GM10847 (cell line): ENCODE results near the gene ABCC4.

Experiments used
- POLR2A ChIP-seq: IDR thresholded peaks from 2 replicates; pipeline ENCODE4 v1.6.1; 2011; ENCODE audit not compliant: insufficient read length; ENCODE audit errors: extremely low read depth

The ABCC4 gene

DNA sequence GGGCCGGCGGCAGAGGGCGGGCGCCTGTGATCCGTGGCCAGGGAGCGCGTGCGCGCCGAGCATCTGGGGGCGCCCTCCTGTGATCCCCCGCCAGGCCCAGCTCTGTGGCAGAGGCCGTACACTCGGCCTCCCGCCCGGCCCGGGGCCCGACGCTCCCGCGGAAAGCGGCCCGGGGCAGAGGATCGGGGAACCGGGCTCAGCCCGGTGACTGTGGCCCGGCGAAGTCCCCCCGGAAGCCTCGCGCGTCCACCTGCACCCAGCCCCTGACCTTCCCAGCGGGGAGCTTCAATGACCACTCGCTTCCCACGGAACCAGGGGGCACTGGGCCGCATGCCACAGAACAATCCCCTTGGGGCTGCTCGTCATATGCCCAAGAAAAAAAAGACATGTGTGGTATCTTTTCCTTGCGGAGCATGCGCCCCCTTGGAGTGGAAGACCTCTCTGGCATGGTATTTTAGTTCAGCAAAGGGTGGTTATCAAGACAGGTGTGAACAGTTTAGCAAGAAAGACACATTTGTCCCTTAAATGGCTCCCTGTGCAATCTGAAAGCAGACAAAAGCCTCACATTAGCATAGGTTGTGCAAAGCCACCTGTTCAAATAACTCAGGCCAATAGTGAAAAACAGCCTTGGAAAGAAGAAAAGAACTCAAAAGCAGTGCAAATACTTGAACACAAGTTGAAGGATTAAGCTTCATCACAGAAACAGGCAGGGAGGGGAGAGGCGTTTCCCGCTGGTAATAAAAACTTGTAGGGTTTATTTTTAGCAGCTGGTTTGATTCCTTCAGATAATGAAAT lies 298.0 kb downstream of the ABCC4 start:
- TF ChIP-seq POLR2A, result no peak

DNA sequence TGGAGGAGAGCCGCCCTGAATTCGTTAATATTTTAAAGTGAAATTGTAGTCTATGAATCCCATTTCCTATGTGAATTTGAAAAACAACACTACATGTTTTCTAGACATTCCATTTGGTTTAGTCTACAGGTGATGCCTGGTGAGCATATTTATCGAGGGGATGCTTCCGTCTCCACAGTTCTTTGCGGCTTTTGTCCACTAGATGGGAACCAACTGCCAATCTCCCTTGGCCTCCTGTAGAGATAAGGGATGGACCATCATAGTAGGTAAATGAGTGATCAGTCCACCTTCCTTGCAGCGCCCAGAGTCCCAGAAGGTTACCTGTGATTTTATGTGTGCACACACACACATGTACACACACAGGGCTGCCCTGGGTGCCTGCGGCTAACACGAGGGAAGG lies 299.1 kb downstream of the ABCC4 start:
- no peak for TF ChIP-seq POLR2A

DNA sequence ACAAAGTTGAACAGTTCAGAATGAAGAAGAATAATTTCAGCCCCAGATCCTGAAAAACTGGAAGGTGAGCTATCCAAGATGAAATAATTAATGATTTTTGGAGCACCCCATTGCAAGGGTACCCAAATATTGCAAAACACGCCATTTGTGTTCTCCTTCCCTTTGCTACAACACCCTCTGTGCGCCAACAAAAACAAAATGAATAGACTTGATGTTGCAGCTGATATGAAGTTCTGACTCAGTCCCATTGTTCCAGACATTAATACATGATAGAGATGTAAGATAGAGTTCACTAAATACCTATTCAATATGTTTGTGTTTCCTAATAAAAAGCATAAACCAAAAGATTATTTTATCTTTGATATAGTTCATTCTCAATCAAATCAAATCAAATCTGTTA lies 301.4 kb downstream of the ABCC4 start:
- TF ChIP-seq POLR2A, result no peak

DNA sequence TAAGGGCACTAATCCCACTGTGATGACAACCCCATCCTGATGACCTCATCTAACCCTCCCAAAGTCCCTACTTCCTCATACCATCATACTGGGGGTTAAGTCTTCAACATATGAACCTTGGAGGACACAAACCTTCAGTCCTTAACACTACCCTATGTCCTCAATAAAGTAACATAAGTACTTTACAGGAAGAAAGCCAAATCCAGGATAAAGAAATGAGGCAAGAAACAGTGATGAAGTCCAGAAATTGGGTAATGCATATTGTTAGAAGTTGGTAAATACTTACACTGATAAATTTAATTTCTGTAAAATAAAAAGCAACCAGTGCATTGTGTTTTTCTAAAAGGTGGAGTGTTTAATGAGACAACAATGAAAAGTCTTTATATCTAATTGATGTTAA lies 304.1 kb downstream of the ABCC4 start:
- no peak for TF ChIP-seq POLR2A

DNA sequence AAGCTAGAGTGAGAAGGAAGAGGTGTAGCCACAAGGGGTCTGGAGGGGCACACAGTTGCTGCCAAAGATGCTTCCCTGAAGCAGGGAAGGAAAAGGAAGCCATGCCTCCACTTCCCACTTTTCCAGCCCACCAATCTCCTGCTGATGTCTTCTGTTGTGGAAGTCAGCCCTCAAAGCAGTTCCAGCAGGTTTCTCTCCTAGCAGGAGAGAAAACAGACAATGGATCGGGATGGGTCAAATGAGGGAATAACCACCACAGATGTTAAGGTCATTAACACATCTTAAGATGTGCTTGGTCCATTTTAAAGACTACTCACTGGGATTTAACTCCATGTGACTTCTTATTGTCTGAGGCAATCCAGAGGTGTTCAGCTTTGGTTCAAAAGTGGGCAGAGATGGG lies 304.8 kb downstream of the ABCC4 start:
- no peak for TF ChIP-seq POLR2A

DNA sequence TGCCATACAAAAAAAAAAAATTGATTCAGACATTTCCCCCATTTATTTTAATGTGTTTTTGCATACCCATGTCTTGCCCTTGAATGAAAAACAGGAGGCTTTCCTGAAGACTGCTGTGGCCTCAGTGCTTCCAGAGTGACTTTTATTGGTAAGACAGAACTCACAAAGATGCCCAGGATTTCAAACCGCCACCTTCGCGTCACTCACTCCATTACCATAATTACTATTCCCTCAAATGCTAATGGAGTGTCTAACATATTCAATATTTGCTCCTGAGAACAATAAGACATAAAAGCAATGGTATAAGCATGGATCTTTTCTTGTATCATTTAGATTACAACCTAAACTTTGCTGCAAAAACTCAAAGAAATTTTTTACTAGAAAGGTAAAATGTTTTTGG lies 306.7 kb downstream of the ABCC4 start:
- TF ChIP-seq POLR2A, result no peak

DNA sequence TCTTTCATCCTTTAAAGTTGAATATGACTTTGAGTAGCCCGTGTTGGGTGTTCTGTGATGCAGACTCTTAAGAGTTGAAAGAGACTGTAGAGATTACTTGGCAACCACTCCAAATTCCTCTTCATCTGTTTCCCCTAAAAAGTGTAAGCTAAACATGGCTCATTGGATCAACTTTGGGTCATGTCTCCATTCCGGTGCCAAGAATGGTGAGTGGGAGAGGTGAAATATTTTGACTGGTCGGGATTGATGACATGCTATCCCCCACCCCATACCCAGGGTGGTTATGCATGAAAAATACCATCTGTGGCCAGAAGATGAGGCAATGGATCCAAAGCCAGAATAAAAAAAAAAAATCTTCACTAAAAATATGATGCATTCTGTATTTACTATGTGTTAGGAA lies 307.6 kb downstream of the ABCC4 start:
- TF ChIP-seq POLR2A, result no peak

DNA sequence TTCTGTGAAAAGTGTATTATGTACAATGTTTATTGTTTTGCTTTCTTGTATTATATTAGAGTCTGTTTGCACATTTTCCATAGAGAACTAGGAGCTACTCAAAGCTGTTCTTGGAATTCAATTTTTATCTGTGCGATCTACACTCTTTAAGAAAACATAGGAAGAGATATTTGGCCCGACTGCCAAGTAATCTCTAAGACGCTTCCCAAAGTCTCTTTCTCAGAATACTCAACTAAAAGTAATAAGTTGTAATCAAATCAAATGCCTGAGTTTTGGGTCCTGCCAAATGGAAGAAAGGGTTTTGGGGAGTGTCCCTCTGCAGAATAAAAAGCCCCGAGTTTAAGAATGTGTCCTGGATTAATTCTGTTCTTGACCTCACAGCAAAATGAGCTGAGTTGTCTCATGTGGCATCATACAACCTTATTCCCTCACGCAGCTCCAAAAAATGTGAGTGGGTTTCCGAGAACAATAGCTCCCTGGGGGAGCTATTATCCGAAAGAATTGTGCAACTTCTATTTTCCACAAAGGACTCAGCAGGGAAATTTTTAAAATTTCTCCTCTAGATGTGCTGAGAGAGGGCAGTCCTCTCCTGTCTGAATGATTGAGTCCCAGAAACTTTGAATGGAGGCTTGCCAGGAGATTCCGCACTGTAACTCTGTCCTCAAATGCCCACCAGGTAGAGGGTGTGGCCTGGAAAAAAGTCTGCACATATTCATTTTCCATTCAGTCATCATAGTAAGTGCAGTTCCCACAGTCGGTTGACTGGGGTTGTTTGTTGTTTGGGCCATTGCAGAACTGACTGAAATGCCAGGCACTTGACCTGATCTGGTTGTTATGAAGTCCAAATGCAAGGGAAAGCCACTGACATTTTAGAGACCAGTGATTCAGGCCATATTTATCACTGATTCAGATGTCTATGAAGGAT lies 309.0 kb downstream of the ABCC4 start:
- no peak for TF ChIP-seq POLR2A

DNA sequence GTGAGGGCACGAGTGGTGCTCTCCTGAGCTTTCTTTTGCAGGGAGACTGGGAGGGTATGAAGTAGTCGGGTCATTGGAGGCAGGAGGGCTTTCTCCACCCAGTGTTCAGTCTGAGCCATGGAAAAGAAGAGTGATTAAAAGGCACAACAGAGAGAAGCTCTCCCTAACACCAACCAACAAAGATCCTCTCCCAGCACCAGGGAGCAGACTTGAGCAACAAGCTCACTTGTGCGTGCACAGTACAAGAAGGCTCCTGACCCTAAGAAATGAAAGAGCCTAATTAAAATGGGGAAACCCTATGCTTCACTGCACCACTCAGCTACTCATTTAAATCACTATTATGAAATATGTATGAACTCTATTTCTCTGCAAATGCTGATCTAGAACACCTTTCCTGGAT lies 312.6 kb downstream of the ABCC4 start:
- no peak for TF ChIP-seq POLR2A

DNA sequence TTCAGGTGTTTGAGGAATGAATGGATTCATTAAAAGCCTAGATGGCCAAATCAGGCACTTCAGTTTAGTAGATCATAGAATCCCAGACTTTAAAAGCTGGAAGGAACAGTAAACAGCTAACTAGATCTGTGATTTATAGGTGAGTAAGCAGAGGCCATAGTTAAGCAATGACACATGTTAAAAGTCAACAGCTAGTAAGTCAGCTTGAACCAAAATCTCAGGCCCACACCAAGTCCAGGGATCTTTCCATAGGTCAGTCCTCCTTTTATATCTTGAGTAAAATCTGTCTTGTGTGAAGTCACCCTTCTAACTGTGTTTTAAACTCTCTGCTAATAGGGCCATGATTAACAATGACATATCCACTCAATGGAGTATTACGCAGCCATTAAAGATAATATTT lies 313.4 kb downstream of the ABCC4 start:
- no peak for TF ChIP-seq POLR2A

DNA sequence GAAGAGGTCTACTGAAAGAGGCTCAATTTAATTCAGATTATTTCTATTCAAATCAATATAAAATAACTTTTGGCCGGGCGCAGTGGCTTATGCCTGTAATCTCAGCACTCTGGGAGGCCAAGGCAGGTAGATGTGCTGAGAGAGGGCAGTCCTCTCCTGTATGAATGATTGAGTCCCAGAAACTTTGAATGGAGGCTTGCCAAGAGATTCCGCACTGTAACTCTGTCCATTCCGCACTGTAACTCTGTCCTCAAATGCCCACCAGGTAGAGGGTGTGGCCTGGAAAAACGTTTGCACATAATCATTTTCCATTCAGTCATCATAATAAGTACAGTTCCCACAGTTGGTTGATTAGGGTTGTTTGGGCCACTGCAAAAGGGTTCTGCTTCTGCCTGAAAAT lies 314.2 kb downstream of the ABCC4 start:
- no peak for TF ChIP-seq POLR2A

DNA sequence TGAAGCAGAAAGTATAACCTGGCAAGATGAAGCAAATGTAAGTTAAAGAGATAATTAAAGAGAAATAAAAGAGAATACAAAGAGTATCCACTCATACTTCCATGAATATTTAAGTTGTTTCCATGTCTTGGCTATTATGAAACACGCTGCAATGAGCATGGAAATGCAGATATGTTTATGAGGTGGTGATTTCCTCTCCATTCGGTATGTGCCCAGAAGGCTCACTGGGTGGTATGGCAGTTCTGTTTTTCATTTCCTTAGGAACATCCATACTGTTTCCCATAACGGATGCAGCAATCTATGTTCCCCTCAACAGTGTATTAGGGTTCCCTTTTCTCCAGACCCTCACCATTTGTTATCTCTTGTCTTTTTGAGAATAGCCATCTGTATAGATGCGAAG lies 316.3 kb downstream of the ABCC4 start:
- TF ChIP-seq POLR2A, result no peak

DNA sequence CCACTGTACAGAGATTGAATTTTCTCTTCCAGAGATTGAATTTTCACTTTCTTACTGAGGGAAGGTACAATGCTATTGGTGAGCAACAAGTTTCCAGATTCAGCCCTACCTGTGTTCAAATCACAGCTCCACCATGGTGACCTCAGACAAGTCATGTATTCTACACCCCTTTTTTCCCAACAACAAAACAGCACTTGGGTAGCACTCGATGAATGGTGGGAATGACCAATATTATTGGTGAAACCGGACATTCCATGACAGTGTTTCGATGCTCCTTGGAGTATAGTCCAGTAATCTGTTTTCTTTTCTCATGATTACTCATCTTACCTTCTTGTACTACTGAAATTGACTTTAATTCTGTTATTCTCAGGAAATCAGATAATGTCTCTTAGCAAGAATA lies 322.7 kb downstream of the ABCC4 start:
- no peak for TF ChIP-seq POLR2A

DNA sequence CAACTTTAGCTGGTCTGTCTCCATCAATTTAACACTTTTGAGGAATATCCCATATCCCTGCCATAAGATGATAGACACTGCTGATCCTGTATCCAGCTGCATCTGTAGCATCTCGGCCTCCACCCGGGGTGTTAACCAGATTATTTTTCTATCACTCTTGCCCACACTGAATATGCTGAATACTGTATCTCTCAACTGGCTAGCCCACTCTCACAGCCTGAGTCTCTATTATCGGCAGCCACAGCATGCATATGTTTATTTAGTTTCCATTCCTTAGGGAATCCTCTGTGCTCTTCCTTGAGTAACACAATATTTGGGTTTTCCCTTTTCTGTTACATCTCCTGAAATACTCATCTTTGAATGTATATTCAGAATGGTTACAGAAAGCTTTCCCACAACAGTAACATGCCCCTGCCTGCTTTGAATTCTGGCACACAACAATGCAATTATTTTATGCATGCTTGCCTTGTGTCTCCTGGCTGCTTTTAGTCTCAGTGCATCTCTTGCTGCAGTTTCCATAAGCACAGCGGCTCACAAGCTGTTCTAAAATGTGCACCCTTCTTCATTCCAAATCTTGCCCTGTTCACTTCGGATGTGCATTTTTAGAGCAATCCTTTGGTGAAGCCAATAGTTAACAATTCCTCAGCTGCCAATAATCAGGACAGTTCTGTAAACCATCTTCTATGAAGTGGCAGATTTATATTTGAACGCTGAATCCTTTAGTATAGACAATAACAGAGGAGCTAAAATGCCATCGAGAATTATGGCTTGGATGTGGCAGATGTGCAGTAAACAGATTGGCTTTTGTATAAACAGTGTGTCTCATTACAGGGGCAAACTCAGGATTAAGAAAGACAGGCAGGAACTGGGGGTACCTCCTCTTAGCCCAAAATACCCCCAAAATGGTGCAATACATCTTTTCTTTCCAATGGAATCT lies 327.0 kb downstream of the ABCC4 start:
- TF ChIP-seq POLR2A, result no peak

DNA sequence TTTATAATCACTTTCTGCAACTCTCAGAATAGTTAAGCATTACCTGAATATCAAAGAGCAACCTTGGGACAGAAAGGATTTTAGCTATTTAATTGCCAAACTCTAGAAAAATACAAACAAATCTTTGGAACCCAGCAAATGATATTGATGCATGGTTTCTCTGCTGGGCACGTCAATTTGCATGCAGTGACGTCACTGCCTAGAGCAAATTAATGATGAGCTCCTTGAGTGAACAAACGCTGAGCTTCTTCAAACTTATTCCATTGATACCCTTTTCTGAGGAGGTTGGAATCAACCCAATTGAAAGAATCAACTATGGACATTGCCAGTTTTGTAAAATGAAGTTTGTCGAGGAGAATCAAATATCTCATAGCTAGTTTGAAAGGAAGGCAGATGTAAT lies 329.0 kb downstream of the ABCC4 start:
- TF ChIP-seq POLR2A, result no peak
